Panc1 (cell line): Measurements from ENCODE around the gene NUBP2. TPM values are rescaled to one million over a fixed set of nuclear protein-coding genes. Genes with fewer than 3 reads are reported as not detected.

Experiments used
- ATAC-seq: fragments of 200-7000 bp; cut with Tn5 transposase; 2 replicates; pipeline ENCODE4 v1.9.1; 2020; ENCODE audit warnings: mild to moderate bottlenecking, moderate library complexity
- BruUV-seq: library from RNA; stranded (reverse); fragments of 400-500 nt; replicated peaks from 2 replicates; lab custom pipeline; 2021; lab: Mats Ljungman, UMichigan
- CTCF ChIA-PET: fragments of 300-600 bp; sonication (Branson Sonifier 250); formaldehyde crosslinking; loops from one replicate; lab custom pipeline; 2022; ENCODE audit warnings: antibody characterized with exemption; lab: Charles Lee
- POLR2A ChIA-PET: fragments of 300-600 bp; sonication (Branson Sonifier 250); formaldehyde crosslinking; loops from one replicate; lab custom pipeline; 2022; ENCODE audit warnings: antibody characterized with exemption; lab: Charles Lee
- DNase-seq: peaks from one replicate; pipeline ENCODE4 v3.0.0-alpha.2; 2010; ENCODE audit warnings: low read depth, low spot score
- H3K27ac ChIP-seq: 2 replicates; pipeline ENCODE4 v1.5.1; 2011; ENCODE audit warnings: mild to moderate bottlenecking, low read length, inconsistent platforms
- H3K27me3 ChIP-seq: fragments of 200-500 bp; sonication (Bioruptor generic); 2 replicates; pipeline ENCODE4 v1.6.0; 2014; ENCODE audit warnings: low read length, inconsistent platforms; ENCODE audit not compliant: control insufficient read depth, insufficient read depth
- H3K36me3 ChIP-seq: fragments of 200-500 bp; sonication (Bioruptor generic); 2 replicates; pipeline ENCODE4 v1.5.1; 2014; ENCODE audit warnings: inconsistent platforms, mild to moderate bottlenecking, low read length, moderate library complexity; ENCODE audit not compliant: control insufficient read depth, insufficient read depth
- H3K4me1 ChIP-seq: 2 replicates; pipeline ENCODE4 v1.5.1; 2011; ENCODE audit warnings: inconsistent platforms, mild to moderate bottlenecking, low read length, moderate library complexity; ENCODE audit not compliant: control insufficient read depth, insufficient read depth
- H3K4me3 ChIP-seq, 2 experiments: 2 replicates each; pipeline ENCODE4 v1.5.1; 2011 to 2012; ENCODE audit warnings: low read depth in 2 of 2, low read length in 2 of 2, mild to moderate bottlenecking in 2 of 2, inconsistent platforms in 1 of 2, moderate library complexity in 1 of 2
- H3K9me3 ChIP-seq: fragments of 200-500 bp; sonication (Bioruptor generic); 2 replicates; pipeline ENCODE4 v1.5.1; 2014; ENCODE audit warnings: low read depth, mild to moderate bottlenecking, inconsistent platforms, low read length, moderate library complexity; ENCODE audit not compliant: control insufficient read depth, insufficient read depth
- POLR2AphosphoS5 ChIP-seq: IDR thresholded peaks from 2 replicates; pipeline ENCODE4 v1.6.1; 2012; ENCODE audit warnings: mild to moderate bottlenecking, low read depth, low read length, moderate library complexity
- SIN3A ChIP-seq: IDR thresholded peaks from 2 replicates; pipeline ENCODE4 v1.6.1; 2012; ENCODE audit warnings: low read depth, mild to moderate bottlenecking, low read length, moderate library complexity, borderline replicate concordance; ENCODE audit not compliant: insufficient read depth
- in situ Hi-C: cut with HindIII; loops from 2 replicates; pipeline ENCODE4 v1.10.0; 2016; ENCODE audit warnings: low sequenced_read_pairs, low pct_unique_long_range_greater_than_20kb
- intact Hi-C: fragments of 100-400 bp; cut with micrococcal nuclease; formaldehyde crosslinking; loops from one replicate; pipeline ENCODE4 v1.10.0; 2022; ENCODE audit not compliant: unreplicated experiment
- total RNA-seq: library from RNA; stranded (reverse); gene quantifications from one replicate; pipeline ENCODE4 v1.2.1, GENCODE V29; 2021; ENCODE audit not compliant: unreplicated experiment
- TF ChIP-seq, protein P1 (sequence below): fragments of 450-650 bp; IDR thresholded peaks from 2 replicates; pipeline ENCODE4 v1.5.1; 2017; ENCODE audit warnings: mild to moderate bottlenecking
- TF ChIP-seq, protein P2 (sequence below), 2 experiments: IDR thresholded peaks; 2 replicates each; pipeline ENCODE4 v1.6.1; 2011 to 2012; ENCODE audit warnings: low read depth in 2 of 2, control low read depth in 1 of 2, low read length in 1 of 2, mild to moderate bottlenecking in 1 of 2, moderate library complexity in 1 of 2; ENCODE audit not compliant: insufficient read depth in 1 of 2

Gene NUBP2
- total RNA-seq, 1 experiment from 2014 or later: 85.8 TPM

DNA sequence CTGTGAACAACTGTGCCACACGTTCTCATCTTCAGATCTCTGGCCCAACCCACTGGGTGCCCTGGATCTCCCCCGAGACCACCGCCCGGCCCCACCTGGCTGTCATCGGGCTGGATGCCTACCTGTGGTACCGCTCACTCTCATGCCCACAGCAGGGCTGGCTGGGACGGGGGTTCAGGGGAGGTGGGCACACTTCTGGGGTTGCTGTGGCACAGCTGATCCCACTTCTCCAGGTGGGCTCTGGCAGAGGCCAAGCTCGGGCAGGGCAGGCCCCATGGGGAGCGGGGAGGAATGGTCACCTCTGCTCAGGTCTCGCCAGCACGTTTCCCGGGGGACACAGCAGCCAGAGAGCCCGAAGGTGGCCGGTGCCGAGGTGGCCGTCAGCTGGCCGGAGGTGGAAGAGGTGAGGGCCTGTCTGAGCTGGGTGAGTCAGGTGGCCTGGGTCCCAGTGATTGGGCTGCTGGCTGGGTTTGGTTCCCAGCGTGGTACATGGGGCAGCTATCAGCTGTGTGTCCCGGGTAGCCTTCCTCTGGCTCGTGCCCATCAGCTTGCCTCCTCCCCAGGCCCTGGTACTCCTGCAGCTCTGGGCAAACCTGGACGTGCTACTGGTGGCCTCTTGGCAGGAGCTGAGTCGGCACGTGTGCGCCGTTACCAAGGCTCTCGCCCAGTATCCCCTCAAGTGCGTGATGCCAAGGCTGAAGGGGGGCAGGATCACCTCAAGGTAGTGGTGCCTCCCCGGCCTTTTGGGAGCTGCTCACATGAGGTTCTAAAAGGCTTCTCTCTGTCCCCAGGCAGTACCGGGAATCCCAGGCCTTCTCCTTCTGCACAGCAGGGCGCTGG lies 7.5 kb upstream of the NUBP2 start:
- DNase-seq (no peak), ATAC-seq (no peak)
- POLR2A ChIA-PET: no interaction called here
- no peaks in the 10 kb centered on the region; the same call in 1 of the 2 replicates for H3K36me3 ChIP-seq
- TSS peak; percentile 24 for BruUV-seq
- H3K27me3 ChIP-seq: no peaks in the 10 kb centered on the region
- no peak overlapping the region for H3K4me3 ChIP-seq
- CTCF ChIA-PET: interaction anchor here (0.5 kb wide), 1 partner anchor 162 kb away, joined by 4 read pairs; no protein-coding TSS in a partner anchor
- peaks cover 53% of the 10 kb centered on the region for H3K4me1 ChIP-seq
- no peak for TF ChIP-seq SIN3A
- TF ChIP-seq, protein P1, sequence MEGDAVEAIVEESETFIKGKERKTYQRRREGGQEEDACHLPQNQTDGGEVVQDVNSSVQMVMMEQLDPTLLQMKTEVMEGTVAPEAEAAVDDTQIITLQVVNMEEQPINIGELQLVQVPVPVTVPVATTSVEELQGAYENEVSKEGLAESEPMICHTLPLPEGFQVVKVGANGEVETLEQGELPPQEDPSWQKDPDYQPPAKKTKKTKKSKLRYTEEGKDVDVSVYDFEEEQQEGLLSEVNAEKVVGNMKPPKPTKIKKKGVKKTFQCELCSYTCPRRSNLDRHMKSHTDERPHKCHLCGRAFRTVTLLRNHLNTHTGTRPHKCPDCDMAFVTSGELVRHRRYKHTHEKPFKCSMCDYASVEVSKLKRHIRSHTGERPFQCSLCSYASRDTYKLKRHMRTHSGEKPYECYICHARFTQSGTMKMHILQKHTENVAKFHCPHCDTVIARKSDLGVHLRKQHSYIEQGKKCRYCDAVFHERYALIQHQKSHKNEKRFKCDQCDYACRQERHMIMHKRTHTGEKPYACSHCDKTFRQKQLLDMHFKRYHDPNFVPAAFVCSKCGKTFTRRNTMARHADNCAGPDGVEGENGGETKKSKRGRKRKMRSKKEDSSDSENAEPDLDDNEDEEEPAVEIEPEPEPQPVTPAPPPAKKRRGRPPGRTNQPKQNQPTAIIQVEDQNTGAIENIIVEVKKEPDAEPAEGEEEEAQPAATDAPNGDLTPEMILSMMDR: no peak
- no peak for TF ChIP-seq POLR2AphosphoS5
- TF ChIP-seq, protein P2, sequence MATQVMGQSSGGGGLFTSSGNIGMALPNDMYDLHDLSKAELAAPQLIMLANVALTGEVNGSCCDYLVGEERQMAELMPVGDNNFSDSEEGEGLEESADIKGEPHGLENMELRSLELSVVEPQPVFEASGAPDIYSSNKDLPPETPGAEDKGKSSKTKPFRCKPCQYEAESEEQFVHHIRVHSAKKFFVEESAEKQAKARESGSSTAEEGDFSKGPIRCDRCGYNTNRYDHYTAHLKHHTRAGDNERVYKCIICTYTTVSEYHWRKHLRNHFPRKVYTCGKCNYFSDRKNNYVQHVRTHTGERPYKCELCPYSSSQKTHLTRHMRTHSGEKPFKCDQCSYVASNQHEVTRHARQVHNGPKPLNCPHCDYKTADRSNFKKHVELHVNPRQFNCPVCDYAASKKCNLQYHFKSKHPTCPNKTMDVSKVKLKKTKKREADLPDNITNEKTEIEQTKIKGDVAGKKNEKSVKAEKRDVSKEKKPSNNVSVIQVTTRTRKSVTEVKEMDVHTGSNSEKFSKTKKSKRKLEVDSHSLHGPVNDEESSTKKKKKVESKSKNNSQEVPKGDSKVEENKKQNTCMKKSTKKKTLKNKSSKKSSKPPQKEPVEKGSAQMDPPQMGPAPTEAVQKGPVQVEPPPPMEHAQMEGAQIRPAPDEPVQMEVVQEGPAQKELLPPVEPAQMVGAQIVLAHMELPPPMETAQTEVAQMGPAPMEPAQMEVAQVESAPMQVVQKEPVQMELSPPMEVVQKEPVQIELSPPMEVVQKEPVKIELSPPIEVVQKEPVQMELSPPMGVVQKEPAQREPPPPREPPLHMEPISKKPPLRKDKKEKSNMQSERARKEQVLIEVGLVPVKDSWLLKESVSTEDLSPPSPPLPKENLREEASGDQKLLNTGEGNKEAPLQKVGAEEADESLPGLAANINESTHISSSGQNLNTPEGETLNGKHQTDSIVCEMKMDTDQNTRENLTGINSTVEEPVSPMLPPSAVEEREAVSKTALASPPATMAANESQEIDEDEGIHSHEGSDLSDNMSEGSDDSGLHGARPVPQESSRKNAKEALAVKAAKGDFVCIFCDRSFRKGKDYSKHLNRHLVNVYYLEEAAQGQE (IDR thresholded peaks at IDR 0.05; ENCODE audit: insufficient read depth in 1 of 2, low read depth in 2 of 2, low read length in 1 of 2): no peak
- in situ Hi-C loops: no loop called here
- H3K27ac ChIP-seq: peak overlapping the region; percentile 95
- no peaks in the 10 kb centered on the region for H3K9me3 ChIP-seq
- intact Hi-C loops: loop anchor here (10.0 kb wide), 1 partner anchor 1090 kb away; the partner anchor contains the start of genes JMJD8 and STUB1

DNA sequence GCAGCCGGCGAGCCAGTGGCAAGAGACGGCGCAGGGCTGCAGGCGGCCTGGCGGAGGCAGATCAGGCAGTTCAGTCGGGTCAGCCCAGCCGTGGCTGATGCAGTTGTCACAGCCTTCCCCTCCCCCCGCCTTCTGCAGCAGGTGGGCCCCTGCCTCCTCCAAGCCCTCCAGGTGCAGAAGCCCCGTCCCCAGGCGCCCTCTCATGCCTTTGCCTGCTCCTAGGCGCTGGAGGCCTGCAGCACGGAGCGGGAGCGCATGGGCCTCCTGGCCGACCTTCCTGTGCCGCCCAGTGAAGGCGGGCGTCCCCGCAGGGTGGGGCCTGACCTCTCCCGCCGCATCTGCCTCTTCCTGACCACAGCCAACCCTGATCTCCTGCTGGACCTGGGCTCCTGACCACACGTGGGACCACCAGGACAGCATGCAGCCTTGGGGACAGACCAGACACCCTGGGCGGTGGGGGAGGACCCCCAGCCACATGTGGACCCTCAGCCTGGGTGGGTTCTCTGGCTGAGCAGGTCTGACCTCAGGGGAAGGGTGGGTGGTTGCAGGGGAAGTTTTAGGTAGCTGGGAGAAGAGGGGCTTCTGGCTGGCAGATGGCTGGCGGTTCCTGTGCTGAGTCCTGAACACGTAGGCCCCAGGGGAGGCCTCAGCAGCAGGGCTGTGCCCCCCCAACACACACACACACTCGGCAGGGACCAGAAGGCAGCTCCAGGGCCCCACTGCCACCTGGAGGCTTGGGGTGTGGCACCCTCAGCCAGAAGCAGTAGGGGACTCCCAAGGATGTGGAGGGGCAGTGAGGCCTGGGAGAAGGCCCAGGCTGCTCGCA lies 6.7 kb upstream of the NUBP2 start:
- no TSS peak for BruUV-seq
- no peak for TF ChIP-seq POLR2AphosphoS5
- TF ChIP-seq, protein P1: no peak
- in situ Hi-C loops (no loop called here), intact Hi-C loops (loop anchor here (10.0 kb wide), 1 partner anchor 1091 kb away; the partner anchor contains the start of genes JMJD8 and STUB1)
- H3K27me3 ChIP-seq: no peaks in the 10 kb centered on the region
- H3K36me3 ChIP-seq: no peaks in the 10 kb centered on the region; the same call in 1 of the 2 replicates
- DNase-seq (no peak), ATAC-seq (no peak)
- peak overlapping the region; percentile 17; the same call in 1 of the 2 replicates for H3K27ac ChIP-seq
- ChIA-PET CTCF (no interaction called here), POLR2A (no interaction called here)
- H3K4me1 ChIP-seq: peaks cover 59% of the 10 kb centered on the region
- H3K4me3 ChIP-seq: no peak overlapping the region
- no peaks in the 10 kb centered on the region for H3K9me3 ChIP-seq
